ENCODE data around the gene PCDHGB3. TPM values are rescaled to one million over a fixed set of nuclear protein-coding genes. Genes with fewer than 3 reads are reported as not detected.

Gene PCDHGB3
- total RNA-seq, 2 donors from 2014 or later: 0.71 to 0.81 TPM

Other genes starting within 250 kb of the PCDHGB3 start
- not detected for gene PCDHB4, start 248.4 kb upstream of the PCDHGB3 start, total RNA-seq
- not detected for gene PCDHB5, start 235.0 kb upstream of the PCDHGB3 start, total RNA-seq
- not detected for gene PCDHB6, start 220.2 kb upstream of the PCDHGB3 start, total RNA-seq
- not detected for gene PCDHB7, start 197.6 kb upstream of the PCDHGB3 start, total RNA-seq
- gene PCDHB8, start 192.5 kb upstream of the PCDHGB3 start, total RNA-seq: not detected
- gene PCDHB16, start 187.9 kb upstream of the PCDHGB3 start, total RNA-seq: not detected
- under 1 TPM in 1 of 2 donors, not detected in 1; 0.17 TPM for gene PCDHB9, start 183.1 kb upstream of the PCDHGB3 start, total RNA-seq
- gene PCDHB10, start 177.9 kb upstream of the PCDHGB3 start, total RNA-seq: not detected
- gene PCDHB11, start 170.6 kb upstream of the PCDHGB3 start, total RNA-seq: not detected
- not detected for gene PCDHB12, start 161.5 kb upstream of the PCDHGB3 start, total RNA-seq
- gene PCDHB13, start 156.3 kb upstream of the PCDHGB3 start, total RNA-seq: under 1 TPM in 1 of 2 donors, not detected in 1; 0.10 TPM
- not detected for gene PCDHB14, start 146.9 kb upstream of the PCDHGB3 start, total RNA-seq
- gene PCDHB15, start 124.8 kb upstream of the PCDHGB3 start, total RNA-seq: not detected
- 1 to 10 TPM in 1 of 2 donors, under 1 TPM in 1; 0.67 to 2.2 TPM for gene SLC25A2, start 66.2 kb upstream of the PCDHGB3 start, total RNA-seq
- gene TAF7, start 49.5 kb upstream of the PCDHGB3 start, total RNA-seq: 10 to 100 TPM; 52.5 to 63.5 TPM
- under 1 TPM in 1 of 2 donors, not detected in 1; 0.07 TPM for gene PCDHGA1, start 39.7 kb upstream of the PCDHGB3 start, total RNA-seq
- gene PCDHGA2, start 31.5 kb upstream of the PCDHGB3 start, total RNA-seq: not detected
- not detected for gene PCDHGA3, start 26.4 kb upstream of the PCDHGB3 start, total RNA-seq
- gene PCDHGB1, start 20.1 kb upstream of the PCDHGB3 start, total RNA-seq: under 1 TPM; 0.12 to 0.17 TPM
- under 1 TPM; 0.48 to 0.50 TPM for gene PCDHGA4, start 15.2 kb upstream of the PCDHGB3 start, total RNA-seq
- under 1 TPM; 0.47 to 0.76 TPM for gene PCDHGB2, start 10.2 kb upstream of the PCDHGB3 start, total RNA-seq
- under 1 TPM; 0.33 to 0.36 TPM for gene PCDHGA5, start 6.1 kb upstream of the PCDHGB3 start, total RNA-seq
- under 1 TPM; 0.40 to 0.73 TPM for gene PCDHGA6, start 3.6 kb downstream of the PCDHGB3 start, total RNA-seq
- under 1 TPM; 0.10 to 0.25 TPM for gene PCDHGA7, start 12.5 kb downstream of the PCDHGB3 start, total RNA-seq
- gene PCDHGB4, start 17.5 kb downstream of the PCDHGB3 start, total RNA-seq: under 1 TPM; 0.29 to 0.39 TPM
- under 1 TPM; 0.19 to 0.20 TPM for gene PCDHGA8, start 22.4 kb downstream of the PCDHGB3 start, total RNA-seq
- 1 to 10 TPM; 1.7 to 2.8 TPM for gene PCDHGB5, start 27.7 kb downstream of the PCDHGB3 start, total RNA-seq
- gene PCDHGA9, start 32.5 kb downstream of the PCDHGB3 start, total RNA-seq: under 1 TPM; 0.71 to 0.92 TPM
- 1 to 10 TPM in 1 of 2 donors, under 1 TPM in 1; 0.89 to 1.1 TPM for gene PCDHGB6, start 37.8 kb downstream of the PCDHGB3 start, total RNA-seq
- 1 to 10 TPM in 1 of 2 donors, under 1 TPM in 1; 0.67 to 1.2 TPM for gene PCDHGA10, start 42.7 kb downstream of the PCDHGB3 start, total RNA-seq
- under 1 TPM; 0.33 to 0.95 TPM for gene PCDHGB7, start 47.4 kb downstream of the PCDHGB3 start, total RNA-seq
- gene PCDHGA11, start 50.8 kb downstream of the PCDHGB3 start, total RNA-seq: under 1 TPM; 0.33 to 0.55 TPM
- gene PCDHGA12, start 60.3 kb downstream of the PCDHGB3 start, total RNA-seq: 1 to 10 TPM in 1 of 2 donors, under 1 TPM in 1; 0.69 to 1.4 TPM
- 1 to 10 TPM in 1 of 2 donors, under 1 TPM in 1; 0.33 to 1.8 TPM for gene PCDHGC3, start 105.7 kb downstream of the PCDHGB3 start, total RNA-seq
- under 1 TPM in 1 of 2 donors, not detected in 1; 0.26 TPM for gene PCDHGC4, start 114.8 kb downstream of the PCDHGB3 start, total RNA-seq
- gene PCDHGC5, start 118.8 kb downstream of the PCDHGB3 start, total RNA-seq: under 1 TPM in 1 of 2 donors, not detected in 1; 0.17 TPM
- 100 to 1,000 TPM; 280 to 289 TPM for gene DIAPH1, start 248.8 kb downstream of the PCDHGB3 start, total RNA-seq

Measured in natural killer cell treated with Interleukin-12 subunit alpha and Interleukin-12 subunit beta and Interleukin-15 and Interleukin-18, amount 100 ng/mL, for 72 hours (primary cell).